ENCODE measurements around the gene ENTREP3. TPM values are rescaled to one million over a fixed set of nuclear protein-coding genes. Genes with fewer than 3 reads are reported as not detected.

The ENTREP3 gene
- total RNA-seq, 3 donors from 2014 or later = 8.2 to 12.1 (median 10.2) TPM

DNA sequence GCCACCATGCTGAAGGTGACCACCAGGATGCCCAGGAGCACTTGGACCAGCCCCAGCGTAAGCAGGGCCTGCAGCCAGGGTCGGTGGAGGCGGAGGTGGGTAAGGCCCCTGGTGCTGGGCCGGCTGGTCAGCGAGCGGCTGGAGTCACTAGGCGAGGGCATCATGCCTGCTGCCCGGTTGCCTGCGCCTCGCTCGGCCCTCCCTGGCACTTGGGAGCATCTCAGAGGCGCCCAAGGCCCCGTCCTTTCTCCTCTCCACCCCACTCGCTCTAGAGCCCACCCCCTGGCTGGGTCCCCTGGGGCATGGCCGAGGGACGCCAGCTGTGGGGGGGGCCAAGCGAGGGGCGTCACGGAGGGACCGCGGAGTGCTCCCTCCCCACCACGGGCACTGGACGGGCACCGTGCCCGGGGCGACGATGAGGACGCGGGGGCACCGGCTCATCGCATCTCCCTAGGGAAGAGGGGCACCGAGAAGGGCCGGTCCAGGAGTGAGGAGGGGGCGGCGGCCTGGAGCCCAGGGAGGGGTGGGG, 505 bp downstream of the ENTREP3 start:
- Histone ChIP-seq H3K27ac (peak overlapping the region; percentile 96), H3K36me3 (peaks cover 4% of the 10 kb centered on the region), H3K4me3 (peak overlapping the region; percentile 78 to 97 (median 95)), H3K27me3 (no peaks in the 10 kb centered on the region), H3K4me1 (peaks cover 7 to 10% of the 10 kb centered on the region in 2 donors), H3K9me3 (no peaks in the 10 kb centered on the region)
- TF ChIP-seq CTCF (IDR thresholded peaks at IDR 0.05) (no peak), POLR2AphosphoS5 (IDR thresholded peaks at IDR 0.05) (no peak), POLR2A (IDR thresholded peaks at IDR 0.05) (no peak)
- no peak for DNase-seq (ENCODE audit: low spot score in 2 of 2)
- intact Hi-C loops (cut with DNase I; ENCODE audit: low total_unique reads) = loop anchor here (5.0 kb wide), 1 partner anchor 68 kb away; the partner anchor contains the start of gene RUSC1

DNA sequence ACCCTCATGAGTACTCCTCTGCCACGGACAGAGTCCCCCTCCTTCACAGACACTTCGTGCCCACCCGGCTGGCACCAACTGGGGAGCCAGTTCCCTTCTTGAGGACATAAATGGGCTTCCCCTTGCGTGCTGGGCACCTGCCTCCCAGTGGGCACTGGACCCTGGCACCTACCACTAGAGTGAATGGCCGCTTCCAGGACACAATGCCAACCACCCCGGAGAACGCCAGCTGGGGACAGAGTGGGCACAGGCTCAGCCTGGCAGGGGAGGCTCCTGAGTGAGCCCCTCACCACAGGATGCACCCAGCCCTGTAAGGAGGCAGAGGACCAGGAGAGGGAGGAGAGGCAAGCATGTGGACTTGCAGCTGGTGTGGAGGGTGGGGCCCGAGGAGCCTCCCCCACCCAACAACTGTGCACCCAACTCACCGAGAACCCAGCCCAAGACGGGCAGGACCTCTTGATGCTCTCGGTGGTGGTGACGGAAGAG, 1.0 kb downstream of the ENTREP3 start:
- no peak for DNase-seq (ENCODE audit: low spot score in 2 of 2)
- H3K36me3 ChIP-seq = peaks cover 4% of the 10 kb centered on the region
- H3K4me1 ChIP-seq = peaks cover 7 to 10% of the 10 kb centered on the region in 2 donors
- no peaks in the 10 kb centered on the region for H3K9me3 ChIP-seq
- H3K27me3 ChIP-seq = no peaks in the 10 kb centered on the region
- no peak for TF ChIP-seq CTCF (IDR thresholded peaks at IDR 0.05)
- TF ChIP-seq POLR2A (IDR thresholded peaks at IDR 0.05) = no peak
- no peak for TF ChIP-seq POLR2AphosphoS5 (IDR thresholded peaks at IDR 0.05)
- H3K27ac ChIP-seq = peak overlapping the region; percentile 96
- intact Hi-C loops (cut with DNase I; ENCODE audit: low total_unique reads) = loop anchor here (5.0 kb wide), 1 partner anchor 68 kb away; the partner anchor contains the start of gene RUSC1
- H3K4me3 ChIP-seq = peak overlapping the region; percentile 78 to 97 (median 95)

DNA sequence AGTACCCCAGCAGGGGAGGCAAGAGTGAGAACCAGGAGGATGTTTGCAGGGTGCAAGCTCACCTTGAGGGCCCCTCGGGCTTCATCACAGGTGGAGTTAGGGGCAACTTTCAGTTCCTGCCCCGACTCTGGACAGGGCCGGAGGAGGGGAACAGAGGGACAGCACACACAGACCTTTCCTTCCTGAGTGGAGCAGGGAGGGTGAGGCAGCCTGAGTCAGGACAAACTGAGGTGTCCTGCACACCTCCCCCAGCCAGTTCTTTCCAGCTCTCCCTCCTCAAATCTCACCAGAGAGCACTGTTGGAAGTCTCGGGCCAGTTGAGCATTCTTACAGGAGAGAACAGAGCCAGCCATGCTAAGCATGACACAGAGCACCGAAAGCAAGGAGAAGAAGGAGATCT, 1.5 kb downstream of the ENTREP3 start:
- intact Hi-C loops (cut with DNase I; ENCODE audit: low total_unique reads) = loop anchor here (5.0 kb wide), 1 partner anchor 69 kb away; the partner anchor contains the start of gene RUSC1
- TF ChIP-seq POLR2A (IDR thresholded peaks at IDR 0.05) (no peak), CTCF (IDR thresholded peaks at IDR 0.05) (no peak), POLR2AphosphoS5 (IDR thresholded peaks at IDR 0.05) (no peak)
- Histone ChIP-seq H3K27me3 (no peaks in the 10 kb centered on the region), H3K4me1 (peaks cover 7 to 10% of the 10 kb centered on the region in 2 donors), H3K27ac (peak overlapping the region; percentile 96), H3K4me3 (peak overlapping the region in 2 of 3 donors; percentile 78 to 97), H3K36me3 (peaks cover 3% of the 10 kb centered on the region), H3K9me3 (no peaks in the 10 kb centered on the region)
- no peak for DNase-seq (ENCODE audit: low spot score in 2 of 2)

GRCh38 chr1:155253208-155253607, 2.1 kb downstream of the ENTREP3 start:
- H3K4me1 ChIP-seq = peaks cover 7 to 10% of the 10 kb centered on the region in 2 donors
- no peak overlapping the region for H3K27ac ChIP-seq
- no peaks in the 10 kb centered on the region for H3K36me3 ChIP-seq
- H3K27me3 ChIP-seq = no peaks in the 10 kb centered on the region
- TF ChIP-seq CTCF (IDR thresholded peaks at IDR 0.05) (no peak), POLR2A (IDR thresholded peaks at IDR 0.05) (no peak), POLR2AphosphoS5 (IDR thresholded peaks at IDR 0.05) (no peak)
- intact Hi-C loops (cut with DNase I; ENCODE audit: low total_unique reads) = loop anchor here (5.0 kb wide), 1 partner anchor 69 kb away; the partner anchor contains the start of gene RUSC1
- H3K4me3 ChIP-seq = no peak overlapping the region
- no peak for DNase-seq (ENCODE audit: low spot score in 2 of 2)
- no peaks in the 10 kb centered on the region for H3K9me3 ChIP-seq

GRCh38 chr1:155251566-155251965, 3.7 kb downstream of the ENTREP3 start:
- Histone ChIP-seq H3K27me3 (no peaks in the 10 kb centered on the region), H3K36me3 (no peaks in the 10 kb centered on the region), H3K4me3 (no peak overlapping the region), H3K9me3 (no peaks in the 10 kb centered on the region), H3K4me1 (peaks cover 7 to 10% of the 10 kb centered on the region in 2 donors), H3K27ac (no peak overlapping the region)
- no peak for TF ChIP-seq CTCF (IDR thresholded peaks at IDR 0.05)
- TF ChIP-seq POLR2A (IDR thresholded peaks at IDR 0.05) = no peak
- TF ChIP-seq POLR2AphosphoS5 (IDR thresholded peaks at IDR 0.05) = no peak
- intact Hi-C loops (cut with DNase I; ENCODE audit: low total_unique reads) = loop anchor here (5.0 kb wide), 1 partner anchor 71 kb away; the partner anchor contains the start of gene RUSC1
- DNase-seq (ENCODE audit: low spot score in 2 of 2) = no peak
